GM19455 (cell line): ENCODE data around the gene IRGC.

Experiments
- ATAC-seq: cut with Tn5 transposase; IDR thresholded peaks from one replicate; pipeline ENCODE4 v1.9.1; 2021; ENCODE audit not compliant: unreplicated experiment

IRGC gene

GRCh38 chr19:43690890-43691289 is 25.0 kb upstream of the IRGC start:
- ATAC-seq, result no peak

DNA sequence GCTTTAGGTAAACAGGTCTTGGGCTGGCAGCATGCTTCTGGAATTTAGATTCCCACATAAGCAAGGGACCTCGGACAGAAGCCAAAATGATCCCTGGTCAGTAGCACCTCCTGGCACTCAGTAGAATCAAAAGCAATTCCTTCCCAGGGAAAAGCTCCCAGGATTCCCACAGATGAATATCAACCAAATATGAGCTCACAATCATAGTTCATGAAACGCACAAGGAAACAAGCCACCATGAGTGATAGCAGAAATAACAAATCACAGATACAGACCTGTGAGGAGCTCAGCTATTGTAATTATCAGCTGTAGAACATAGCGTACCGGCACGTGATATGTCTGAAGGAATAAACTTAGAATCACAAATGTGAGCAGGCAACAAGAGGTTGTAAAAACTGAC is 24.1 kb upstream of the IRGC start:
- ATAC-seq, result no peak

DNA sequence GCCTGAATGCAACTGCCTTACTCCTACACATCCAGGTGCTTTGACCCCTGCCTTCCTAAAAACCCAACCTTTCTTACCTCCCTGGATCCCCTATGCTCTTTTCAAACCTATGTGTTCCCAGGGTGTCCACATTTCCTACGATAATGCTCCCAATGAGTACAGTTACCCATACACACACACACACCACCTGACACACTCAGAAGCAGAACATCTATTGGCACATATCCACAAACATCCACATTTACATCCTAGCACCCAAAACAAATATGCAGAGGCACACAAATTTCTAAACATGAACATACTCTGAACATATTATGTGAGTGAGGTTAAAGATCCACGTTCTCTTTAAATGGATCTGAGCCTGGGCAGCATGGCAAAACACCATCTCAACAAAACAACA is 23.5 kb upstream of the IRGC start:
- ATAC-seq, result no peak

- no peak for ATAC-seq
Observed at GRCh38 chr19:43692877-43693276, 23.0 kb upstream of the IRGC start.

- no peak for ATAC-seq
Observed at GRCh38 chr19:43694553-43694952, 21.3 kb upstream of the IRGC start.

- no peak for ATAC-seq
Observed at GRCh38 chr19:43695985-43696704, 19.7 kb upstream of the IRGC start.

DNA sequence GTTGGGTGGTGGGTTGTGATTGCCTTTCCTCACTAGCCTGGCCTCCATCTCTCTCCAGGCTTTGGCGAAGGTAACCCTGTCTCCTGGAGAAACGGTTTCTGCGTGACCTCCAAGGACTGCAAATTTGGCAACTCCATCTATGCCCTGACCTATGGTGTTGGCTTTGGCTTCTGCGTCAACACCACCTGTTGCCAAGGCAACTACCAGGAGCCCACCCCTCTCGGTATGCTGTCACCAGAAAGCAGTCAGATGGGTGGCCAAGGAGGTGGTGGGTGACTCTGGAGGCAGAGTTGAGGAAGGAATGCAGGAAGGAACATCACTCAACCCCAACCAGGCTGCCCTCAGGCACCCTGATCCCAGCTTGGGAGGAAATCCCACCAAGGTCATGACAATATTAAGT is 18.6 kb upstream of the IRGC start:
- ATAC-seq, result no peak

GRCh38 chr19:43699506-43700394 is 16.1 kb upstream of the IRGC start:
- no peak for ATAC-seq

DNA sequence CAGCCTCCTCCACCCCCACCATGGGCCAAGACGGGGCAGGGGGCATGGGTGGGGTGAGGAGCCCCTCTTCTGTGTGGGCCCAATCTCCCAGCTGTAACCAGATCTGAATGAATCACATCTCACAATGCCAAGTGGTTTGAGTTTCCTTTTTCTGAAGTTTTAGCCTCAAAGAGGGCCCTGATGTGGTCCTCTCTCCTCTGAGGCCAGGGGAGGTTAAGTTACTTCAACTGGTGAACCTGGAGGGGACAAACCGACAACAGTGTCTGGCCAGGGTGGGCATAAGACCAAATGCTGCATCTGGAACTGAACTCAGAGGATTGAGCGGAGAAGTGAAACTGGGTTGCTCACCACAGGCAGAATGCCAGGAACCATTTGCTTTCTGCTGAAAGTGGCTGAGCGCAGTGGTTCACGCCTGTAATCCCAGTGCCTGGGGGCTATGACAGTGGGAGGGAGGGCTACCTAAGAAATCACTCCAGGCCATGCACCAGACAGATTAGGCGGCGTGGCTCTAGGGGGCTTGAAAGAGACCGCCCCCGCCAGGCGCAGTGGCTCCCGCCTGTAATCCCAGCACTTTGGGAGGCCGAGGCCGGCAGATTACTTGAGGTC is 15.4 kb upstream of the IRGC start:
- no peak for ATAC-seq

DNA sequence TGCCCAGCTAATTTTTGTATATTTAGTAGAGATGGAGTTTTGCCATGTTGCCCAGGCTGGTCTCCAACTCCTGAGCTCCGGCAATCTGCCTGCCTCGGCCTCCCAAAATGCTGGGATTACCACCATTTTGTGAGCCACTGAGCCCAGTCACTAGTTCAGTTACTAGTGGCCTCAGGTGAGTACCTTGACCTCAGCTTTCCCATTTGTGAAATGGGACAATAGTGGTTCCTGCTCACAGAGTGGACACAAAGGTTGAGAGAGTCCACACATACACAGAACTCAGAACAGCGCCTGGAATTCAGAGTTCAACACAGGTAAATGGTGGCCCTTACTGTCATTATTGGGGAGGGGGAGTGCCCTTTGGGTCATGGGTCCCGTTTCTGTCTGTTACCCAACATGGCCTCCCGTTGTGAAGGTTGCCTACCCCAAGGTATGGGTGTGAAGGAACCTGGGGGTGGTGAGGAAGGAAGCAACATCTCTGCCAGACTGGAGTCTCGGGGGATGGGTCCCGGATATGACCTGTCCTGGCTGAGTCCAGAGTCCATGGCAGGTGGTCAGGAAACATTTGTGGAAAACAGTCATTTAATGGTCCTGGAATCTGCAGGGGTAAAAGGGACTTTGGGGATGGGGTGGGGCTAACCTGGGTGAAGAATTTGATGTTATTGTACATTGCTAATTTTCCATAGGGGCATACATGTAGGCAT is 11.7 kb upstream of the IRGC start:
- ATAC-seq, result no peak

GRCh38 chr19:43705729-43706128 is 10.1 kb upstream of the IRGC start:
- ATAC-seq, result no peak

DNA sequence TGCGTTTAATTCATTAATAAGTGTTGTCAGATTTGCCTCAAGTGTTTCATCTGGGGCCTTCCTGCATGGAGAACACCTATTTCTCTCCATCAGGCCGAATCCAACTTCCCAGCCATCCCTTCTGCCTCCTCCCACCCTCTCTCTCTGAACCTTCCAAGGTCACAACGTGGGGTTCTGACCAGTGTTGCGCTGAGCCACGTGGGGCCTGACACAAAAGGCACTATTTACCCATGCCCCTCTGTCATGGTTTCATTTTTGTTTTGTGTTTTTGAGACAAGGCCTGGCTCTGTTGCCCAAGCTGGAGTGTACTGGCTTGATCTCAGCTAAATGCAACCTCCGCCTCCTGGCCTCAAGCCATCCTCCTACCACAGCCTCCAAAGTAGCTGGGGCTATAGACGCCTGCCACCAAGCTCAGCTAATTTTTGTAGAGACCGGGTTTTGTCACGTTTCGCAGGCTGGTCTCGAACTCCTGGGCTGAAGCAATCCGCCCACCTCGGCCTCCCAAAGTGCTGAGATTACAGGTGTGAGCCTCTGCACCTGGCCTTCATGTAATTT is 8.6 kb upstream of the IRGC start:
- ATAC-seq, result no peak

GRCh38 chr19:43708716-43709115 is 7.2 kb upstream of the IRGC start:
- no peak for ATAC-seq

DNA sequence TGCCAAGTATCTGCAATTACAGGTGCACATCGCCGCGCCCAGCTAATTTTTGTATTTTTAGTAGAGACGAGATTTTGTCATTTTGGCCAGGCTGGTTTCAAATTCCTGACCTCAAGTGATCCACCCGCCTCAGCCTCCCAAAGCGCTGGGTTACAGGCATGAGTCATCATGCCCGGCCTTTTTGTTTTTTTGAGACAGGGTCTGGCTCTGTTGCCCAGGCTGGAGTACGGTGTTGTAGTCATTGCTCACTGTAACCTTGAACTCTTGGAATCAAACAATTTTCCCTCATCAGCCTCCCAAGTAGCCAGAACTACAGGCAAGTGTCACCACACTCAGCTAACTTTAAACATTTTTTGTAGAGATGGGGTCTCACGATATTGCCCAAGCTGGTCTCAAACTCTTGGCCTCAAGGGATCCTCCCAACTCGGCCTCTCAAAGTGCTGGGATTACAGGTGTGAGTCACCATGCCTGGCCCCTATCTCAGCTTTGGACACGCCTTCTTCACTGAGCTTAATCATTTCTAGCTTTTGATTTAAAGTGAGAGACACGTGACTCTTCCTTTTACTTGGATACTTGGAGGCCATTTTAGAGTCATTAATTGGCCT is 4.0 kb upstream of the IRGC start:
- no peak for ATAC-seq

- no peak for ATAC-seq
Observed at GRCh38 chr19:43713208-43713607, 2.7 kb upstream of the IRGC start.

DNA sequence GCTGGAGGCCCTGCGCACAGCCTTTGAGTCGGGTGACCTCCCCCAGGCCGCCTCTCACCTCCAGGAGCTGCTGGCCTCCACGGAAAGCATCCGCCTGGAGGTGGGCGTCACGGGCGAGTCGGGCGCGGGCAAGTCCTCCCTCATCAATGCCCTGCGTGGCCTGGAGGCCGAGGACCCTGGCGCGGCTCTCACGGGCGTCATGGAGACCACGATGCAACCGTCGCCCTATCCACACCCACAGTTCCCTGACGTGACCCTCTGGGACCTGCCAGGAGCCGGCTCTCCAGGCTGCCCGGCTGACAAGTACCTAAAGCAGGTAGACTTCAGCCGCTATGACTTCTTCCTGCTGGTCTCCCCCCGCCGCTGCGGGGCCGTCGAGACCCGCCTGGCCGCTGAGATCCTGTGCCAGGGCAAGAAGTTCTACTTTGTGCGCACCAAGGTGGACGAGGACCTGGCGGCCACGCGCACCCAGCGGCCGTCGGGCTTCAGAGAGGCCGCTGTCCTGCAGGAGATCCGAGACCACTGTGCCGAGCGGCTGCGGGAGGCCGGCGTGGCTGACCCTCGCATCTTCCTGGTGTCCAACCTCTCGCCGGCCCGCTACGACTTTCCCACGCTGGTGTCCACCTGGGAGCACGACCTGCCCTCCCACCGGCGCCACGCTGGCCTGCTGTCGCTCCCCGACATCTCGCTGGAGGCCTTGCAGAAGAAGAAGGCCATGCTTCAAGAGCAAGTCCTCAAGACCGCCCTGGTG is 2.9 kb downstream of the IRGC start:
- no peak for ATAC-seq

DNA sequence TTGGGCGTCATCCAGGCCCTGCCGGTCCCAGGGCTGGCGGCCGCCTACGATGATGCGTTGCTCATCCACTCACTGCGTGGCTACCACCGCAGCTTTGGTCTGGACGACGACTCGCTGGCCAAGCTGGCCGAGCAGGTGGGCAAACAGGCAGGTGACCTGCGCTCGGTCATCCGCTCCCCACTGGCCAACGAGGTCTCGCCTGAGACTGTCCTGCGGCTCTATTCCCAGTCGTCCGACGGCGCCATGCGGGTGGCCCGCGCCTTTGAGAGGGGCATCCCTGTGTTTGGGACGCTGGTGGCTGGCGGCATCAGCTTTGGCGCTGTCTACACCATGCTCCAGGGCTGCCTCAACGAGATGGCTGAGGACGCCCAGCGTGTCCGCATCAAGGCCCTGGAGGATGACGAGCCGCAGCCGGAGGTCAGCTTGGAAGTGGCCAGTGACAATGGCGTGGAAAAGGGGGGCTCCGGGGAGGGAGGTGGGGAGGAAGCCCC is 3.5 kb downstream of the IRGC start:
- ATAC-seq, result no peak

GRCh38 chr19:43719918-43720317 is 4.0 kb downstream of the IRGC start:
- ATAC-seq, result no peak

GRCh38 chr19:43720936-43721335 is 5.1 kb downstream of the IRGC start:
- no peak for ATAC-seq
